HUES64 (cell line): Measurements from ENCODE around the gene PPP6C.
"Not testable (repeated sequence)": the region's sequence is repeated elsewhere in the genome, so short reads cannot be mapped to it uniquely, and the experiment has no call there.

Source experiments
- H3K27ac ChIP-seq: 2 replicates; pipeline ENCODE4 v1.7.0; 2013; ENCODE audit warnings: low read depth, low read length, inconsistent platforms
- H3K27me3 ChIP-seq: 2 replicates; pipeline ENCODE4 v1.6.1; 2013; ENCODE audit warnings: mild to moderate bottlenecking, low read length; ENCODE audit not compliant: insufficient read depth
- H3K36me3 ChIP-seq: 2 replicates; pipeline ENCODE4 v1.6.1; 2013; ENCODE audit warnings: mild to moderate bottlenecking, low read length; ENCODE audit not compliant: insufficient read depth
- H3K4me1 ChIP-seq: 2 replicates; pipeline ENCODE4 v1.6.1; 2013; ENCODE audit warnings: mild to moderate bottlenecking, low read length, moderate library complexity; ENCODE audit not compliant: insufficient read depth
- H3K4me3 ChIP-seq: 2 replicates; pipeline ENCODE4 v1.5.1; 2013; ENCODE audit warnings: mild to moderate bottlenecking, low read length, moderate library complexity
- H3K9ac ChIP-seq: 2 replicates; pipeline ENCODE4 v1.6.1; 2013; ENCODE audit warnings: mild to moderate bottlenecking, low read depth, low read length
- H3K9me3 ChIP-seq: 2 replicates; pipeline ENCODE4 v1.6.1; 2013; ENCODE audit warnings: low read depth, low read length; ENCODE audit not compliant: insufficient read depth
- WGBS: fragments of 150-250, 120-280 bp; methylation state at CpG from one replicate; pipeline ENCODE4 v1.1.7; 2013; ENCODE audit warnings: missing lambda C conversion rate; 5-methylcytosine and 5-hydroxymethylcytosine counted together

PPP6C gene

GRCh38 chr9:125110464-125110863 lies 79.1 kb downstream of the PPP6C start:
- Histone ChIP-seq H3K9ac (no peak overlapping the region), H3K9me3 (peaks cover 16% of the 10 kb centered on the region; the same call in 1 of the 2 replicates), H3K4me1 (no peaks in the 10 kb centered on the region), H3K27ac (no peak overlapping the region), H3K36me3 (no peaks in the 10 kb centered on the region; the same call in 1 of the 2 replicates), H3K4me3 (no peak overlapping the region), H3K27me3 (no peaks in the 10 kb centered on the region)
- 96% methylated on average over 2 of the region's 2 CpGs for WGBS

GRCh38 chr9:125108541-125108940 lies 81.1 kb downstream of the PPP6C start:
- H3K27me3 ChIP-seq, H3K9ac ChIP-seq, H3K4me1 ChIP-seq, H3K27ac ChIP-seq, H3K36me3 ChIP-seq, H3K4me3 ChIP-seq: not testable (repeated sequence)
- 95% methylated on average over 33 of the region's 33 CpGs for WGBS
- peaks cover 11% of the 10 kb centered on the region; the same call in 1 of the 2 replicates for H3K9me3 ChIP-seq

DNA sequence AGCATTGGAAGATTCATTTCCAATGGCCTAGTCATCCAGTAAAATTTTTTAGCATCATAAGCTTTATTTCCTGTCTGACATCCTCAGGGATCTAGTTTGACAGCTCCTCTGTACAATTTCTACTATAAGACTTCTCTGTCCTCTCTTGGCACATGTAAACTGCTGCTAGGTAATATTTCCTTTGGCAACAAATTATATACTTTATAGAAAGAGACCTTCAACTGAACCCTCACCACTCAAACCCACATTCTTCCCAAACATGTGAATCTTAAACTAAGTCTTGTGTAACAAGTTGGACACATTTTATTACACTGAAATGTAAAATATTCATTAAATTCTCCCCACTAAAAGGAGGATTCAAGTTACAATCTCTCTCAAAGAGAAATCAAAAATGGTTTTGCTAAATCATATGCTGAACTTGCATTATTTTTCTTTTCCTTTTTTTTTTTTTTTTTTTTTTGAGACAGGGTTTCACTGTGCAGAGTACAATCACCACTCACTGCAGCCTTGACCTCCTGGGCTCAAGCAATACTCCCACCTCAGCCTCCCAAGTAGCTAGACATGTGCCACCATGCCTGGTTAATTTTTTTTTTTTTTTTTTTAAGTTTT lies 83.2 kb downstream of the PPP6C start:
- H3K9me3 ChIP-seq, result peaks cover 4% of the 10 kb centered on the region; the same call in 1 of the 2 replicates
- H3K36me3 ChIP-seq, result no peaks in the 10 kb centered on the region
- no peak overlapping the region for H3K9ac ChIP-seq
- no peaks in the 10 kb centered on the region for H3K27me3 ChIP-seq
- no peak overlapping the region for H3K4me3 ChIP-seq
- no peaks in the 10 kb centered on the region for H3K4me1 ChIP-seq
- no peak overlapping the region for H3K27ac ChIP-seq

- H3K27me3 ChIP-seq, result no peaks in the 10 kb centered on the region
- no peaks in the 10 kb centered on the region for H3K9me3 ChIP-seq
- no peaks in the 10 kb centered on the region for H3K36me3 ChIP-seq
- H3K9ac ChIP-seq, result no peak overlapping the region
- H3K27ac ChIP-seq, result no peak overlapping the region
- no peaks in the 10 kb centered on the region for H3K4me1 ChIP-seq
- no peak overlapping the region for H3K4me3 ChIP-seq
- 90% methylated on average over 3 of the region's 3 CpGs for WGBS
Measured at GRCh38 chr9:125103770-125104460, 85.7 kb downstream of the PPP6C start.

GRCh38 chr9:125103021-125103420 lies 86.6 kb downstream of the PPP6C start:
- Histone ChIP-seq H3K36me3 (no peaks in the 10 kb centered on the region), H3K4me3 (no peak overlapping the region), H3K9me3 (no peaks in the 10 kb centered on the region), H3K27ac (no peak overlapping the region), H3K4me1 (no peaks in the 10 kb centered on the region), H3K9ac (no peak overlapping the region), H3K27me3 (no peaks in the 10 kb centered on the region)
- WGBS, result 90% methylated on average over 1 of the region's 1 CpG

DNA sequence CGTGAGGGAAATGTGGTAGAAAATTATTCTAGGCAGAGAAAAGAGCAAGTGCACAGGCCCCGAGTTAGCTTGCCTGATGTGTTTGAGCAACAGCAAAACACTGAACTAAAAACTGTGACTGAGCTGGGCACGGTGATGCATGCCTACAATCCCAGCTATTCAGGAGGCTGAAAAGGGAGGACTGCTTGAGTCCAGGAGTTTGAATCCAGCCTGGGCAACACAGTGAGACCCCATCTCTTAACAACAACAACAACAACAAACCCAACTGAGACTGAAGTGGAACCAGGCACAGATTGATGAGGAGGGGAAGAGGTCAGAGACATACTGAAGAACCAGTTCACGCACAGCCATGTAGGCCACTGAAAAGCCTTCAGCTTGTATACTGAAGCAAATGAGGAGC lies 88.8 kb downstream of the PPP6C start:
- no peak overlapping the region for H3K4me3 ChIP-seq
- 91% methylated on average over 4 of the region's 4 CpGs for WGBS
- H3K36me3 ChIP-seq, result no peaks in the 10 kb centered on the region
- no peaks in the 10 kb centered on the region for H3K4me1 ChIP-seq
- H3K27me3 ChIP-seq, result no peaks in the 10 kb centered on the region
- no peak overlapping the region for H3K27ac ChIP-seq
- H3K9ac ChIP-seq, result no peak overlapping the region
- no peaks in the 10 kb centered on the region for H3K9me3 ChIP-seq

- no peaks in the 10 kb centered on the region for H3K9me3 ChIP-seq
- no peak overlapping the region for H3K4me3 ChIP-seq
- H3K36me3 ChIP-seq, result 0 out of 2 replicates have a peak, but pooled peaks cover 6% of the 10 kb centered on the region
- no peak overlapping the region for H3K9ac ChIP-seq
- no peaks in the 10 kb centered on the region for H3K4me1 ChIP-seq
- no peak overlapping the region for H3K27ac ChIP-seq
- WGBS, result 84% methylated on average over 2 of the region's 3 CpGs
- H3K27me3 ChIP-seq, result no peaks in the 10 kb centered on the region
Measured at GRCh38 chr9:125099816-125100215, 89.8 kb downstream of the PPP6C start.
